DOHH2 (cell line): ENCODE results near the gene KCNAB1.

ENCODE experiments used
- H3F3A ChIP-seq: fragments of 200-600 bp; sonication (generic), shearing (Covaris generic); 2 replicates; pipeline ENCODE4 v1.6.0; 2016; ENCODE audit warnings: antibody characterized with exemption, mild to moderate bottlenecking; ENCODE audit not compliant: control insufficient read depth, insufficient read depth
- H3K27ac ChIP-seq: fragments of 200-600 bp; sonication (generic); 2 replicates; pipeline ENCODE4 v1.5.1; 2014; ENCODE audit warnings: low read depth, mild to moderate bottlenecking, low read length, moderate library complexity
- H3K27me3 ChIP-seq: fragments of 200-600 bp; sonication (generic); 2 replicates; pipeline ENCODE4 v1.6.1; 2014; ENCODE audit warnings: mild to moderate bottlenecking, low read length, mixed read lengths; ENCODE audit not compliant: control insufficient read depth
- H3K36me3 ChIP-seq: fragments of 200-600 bp; sonication (generic); 2 replicates; pipeline ENCODE4 v1.6.1; 2014; ENCODE audit warnings: mild to moderate bottlenecking, low read length, moderate library complexity, mixed read lengths; ENCODE audit not compliant: control insufficient read depth
- H3K4me1 ChIP-seq: fragments of 200-600 bp; sonication (generic); 2 replicates; pipeline ENCODE4 v1.6.1; 2014; ENCODE audit warnings: mild to moderate bottlenecking, low read length, mixed read lengths; ENCODE audit not compliant: control insufficient read depth
- H3K4me2 ChIP-seq: fragments of 200-600 bp; sonication (generic); 2 replicates; pipeline ENCODE4 v1.6.0; 2014; ENCODE audit warnings: mild to moderate bottlenecking, low read length, moderate library complexity
- H3K4me3 ChIP-seq: fragments of 200-600 bp; sonication (generic); 2 replicates; pipeline ENCODE4 v1.5.1; 2014; ENCODE audit warnings: mild to moderate bottlenecking, low read length, mixed read lengths
- H3K79me2 ChIP-seq: fragments of 200-600 bp; sonication (generic); 2 replicates; pipeline ENCODE4 v1.6.1; 2014; ENCODE audit warnings: mild to moderate bottlenecking, low read length, mixed read lengths; ENCODE audit not compliant: control insufficient read depth
- H3K9me2 ChIP-seq: fragments of 200-600 bp; sonication (generic); replicated peaks from 2 replicates; pipeline ENCODE4 v1.6.1; 2014; ENCODE audit warnings: mild to moderate bottlenecking, low read length, mixed read lengths; ENCODE audit not compliant: control insufficient read depth
- H3K9me3 ChIP-seq: fragments of 200-600 bp; sonication (generic); 2 replicates; pipeline ENCODE4 v1.6.1; 2014; ENCODE audit warnings: antibody characterized with exemption, low read length, mixed read lengths; ENCODE audit not compliant: control insufficient read depth, insufficient read depth
- H4K20me1 ChIP-seq: fragments of 200-600 bp; sonication (generic); 2 replicates; pipeline ENCODE4 v1.6.0; 2014; ENCODE audit warnings: low read depth, mild to moderate bottlenecking, antibody characterized with exemption, low read length, moderate library complexity; ENCODE audit not compliant: control insufficient read depth, insufficient read depth
- CTCF ChIP-seq: fragments of 200-600 bp; sonication (generic); IDR thresholded peaks from one replicate; pipeline ENCODE4 v1.5.1; 2014; ENCODE audit warnings: antibody characterized with exemption, mild to moderate bottlenecking, low read depth, low read length; ENCODE audit not compliant: poor library complexity, severe bottlenecking
- EZH2phosphoT487 ChIP-seq: fragments of 200-600 bp; sonication (generic); IDR thresholded peaks from 2 replicates; pipeline ENCODE4 v1.6.1; 2017; ENCODE audit warnings: borderline replicate concordance, mild to moderate bottlenecking, antibody characterized with exemption, low read length, moderate library complexity, mixed read lengths

KCNAB1 gene

GRCh38 chr3:156581033-156581432, 460.7 kb downstream of the KCNAB1 start:
- Histone ChIP-seq H3K9me2 (no peaks in the 10 kb centered on the region), H4K20me1 (no peaks in the 10 kb centered on the region), H3K4me3 (no peak overlapping the region), H3K4me2 (peak overlapping the region; percentile 22), H3K27me3 (no peaks in the 10 kb centered on the region), H3K36me3 (no peaks in the 10 kb centered on the region), H3F3A (no peaks in the 10 kb centered on the region; the same call in 1 of the 2 replicates), H3K27ac (no peak overlapping the region), H3K9me3 (no peaks in the 10 kb centered on the region), H3K79me2 (no peaks in the 10 kb centered on the region), H3K4me1 (peaks cover 66% of the 10 kb centered on the region)
- no peak for TF ChIP-seq CTCF
- TF ChIP-seq EZH2phosphoT487, result no peak

- no peaks in the 10 kb centered on the region for H3K36me3 ChIP-seq
- H3K4me3 ChIP-seq, result no peak overlapping the region
- no peaks in the 10 kb centered on the region for H3K79me2 ChIP-seq
- no peaks in the 10 kb centered on the region for H4K20me1 ChIP-seq
- TF ChIP-seq CTCF, result no peak
- TF ChIP-seq EZH2phosphoT487, result no peak
- H3F3A ChIP-seq, result no peaks in the 10 kb centered on the region; the same call in 1 of the 2 replicates
- no peaks in the 10 kb centered on the region for H3K9me3 ChIP-seq
- no peak overlapping the region for H3K4me2 ChIP-seq
- H3K9me2 ChIP-seq, result no peaks in the 10 kb centered on the region
- H3K27me3 ChIP-seq, result no peaks in the 10 kb centered on the region
- H3K4me1 ChIP-seq, result peaks cover 68% of the 10 kb centered on the region
- H3K27ac ChIP-seq, result no peak overlapping the region
Measured at GRCh38 chr3:156581954-156582353, 461.6 kb downstream of the KCNAB1 start.

GRCh38 chr3:156582532-156583183, 462.3 kb downstream of the KCNAB1 start:
- Histone ChIP-seq H3K4me1 (peaks cover 74% of the 10 kb centered on the region), H3K36me3 (no peaks in the 10 kb centered on the region), H3K27me3 (no peaks in the 10 kb centered on the region), H3K27ac (no peak overlapping the region), H3K4me2 (no peak overlapping the region), H3F3A (peaks cover 5% of the 10 kb centered on the region), H3K4me3 (no peak overlapping the region), H3K9me2 (no peaks in the 10 kb centered on the region), H4K20me1 (no peaks in the 10 kb centered on the region), H3K79me2 (no peaks in the 10 kb centered on the region), H3K9me3 (no peaks in the 10 kb centered on the region)
- TF ChIP-seq EZH2phosphoT487 (no peak), CTCF (no peak)
